Mesenchymal stem cell (in vitro differentiated cells and primary cell): ENCODE data around the gene ASCL3.
"Not testable (repeated sequence)": the region's sequence is repeated elsewhere in the genome, so short reads cannot be mapped to it uniquely, and the experiment has no call there.

Source experiments
- DNase-seq: peaks from one replicate; pipeline ENCODE4 v3.0.0-alpha.2; 2013
- H2AFZ ChIP-seq: one replicate; pipeline ENCODE4 v1.6.1; 2013; ENCODE audit warnings: low read depth, mild to moderate bottlenecking, control low read depth, inconsistent platforms, low read length, moderate library complexity
- H2AK5ac ChIP-seq: 2 replicates; pipeline ENCODE4 v1.6.1; 2013; ENCODE audit warnings: low read length, moderate library complexity, mild to moderate bottlenecking, inconsistent platforms; ENCODE audit not compliant: severe bottlenecking
- H2BK120ac ChIP-seq: one replicate; pipeline ENCODE4 v1.6.1; 2013; ENCODE audit warnings: low read depth, mild to moderate bottlenecking, inconsistent platforms, low read length, moderate library complexity
- H2BK12ac ChIP-seq, 2 experiments: one replicate each; pipeline ENCODE4 v1.6.1; 2013; ENCODE audit warnings: inconsistent platforms in 2 of 2, low read length in 2 of 2, mild to moderate bottlenecking in 2 of 2, moderate library complexity in 2 of 2, control low read depth in 1 of 2
- H2BK15ac ChIP-seq: one replicate; pipeline ENCODE4 v1.6.1; 2013; ENCODE audit warnings: mild to moderate bottlenecking, low read depth, inconsistent platforms; ENCODE audit not compliant: poor library complexity, severe bottlenecking
- H2BK5ac ChIP-seq: 2 replicates; pipeline ENCODE4 v1.6.1; 2013; ENCODE audit warnings: low read depth, mild to moderate bottlenecking, low read length, control low read depth, inconsistent platforms; ENCODE audit not compliant: poor library complexity, severe bottlenecking
- H3K14ac ChIP-seq, 2 experiments: one replicate each; pipeline ENCODE4 v1.6.1; 2013; ENCODE audit warnings: inconsistent platforms in 2 of 2, low read length in 2 of 2, control low read depth in 1 of 2, mild to moderate bottlenecking in 1 of 2, moderate library complexity in 1 of 2
- H3K18ac ChIP-seq, 2 experiments: one replicate each; pipeline ENCODE4 v1.6.1; 2013; ENCODE audit warnings: inconsistent platforms in 2 of 2, low read length in 2 of 2, control low read depth in 1 of 2, low read depth in 1 of 2, mild to moderate bottlenecking in 1 of 2
- H3K23ac ChIP-seq, 2 experiments: one replicate each; pipeline ENCODE4 v1.6.1; 2013; ENCODE audit warnings: inconsistent platforms in 2 of 2, low read length in 2 of 2, mild to moderate bottlenecking in 2 of 2, moderate library complexity in 2 of 2, control low read depth in 1 of 2
- H3K27ac ChIP-seq: 2 replicates; pipeline ENCODE4 v1.5.1; 2013; ENCODE audit warnings: mild to moderate bottlenecking, moderate library complexity, low read length, control low read depth, inconsistent platforms; ENCODE audit not compliant: poor library complexity, severe bottlenecking
- H3K27me3 ChIP-seq, 2 experiments: 2 replicates each; pipeline versions ENCODE4 v1.6.1 to v1.7.0; 2013; ENCODE audit warnings: low read length in 2 of 2, mild to moderate bottlenecking in 2 of 2, moderate library complexity in 2 of 2, control low read depth in 1 of 2, inconsistent platforms in 1 of 2; ENCODE audit not compliant: control insufficient read depth in 1 of 2, insufficient read depth in 1 of 2
- H3K36me3 ChIP-seq, 2 experiments: 2 replicates each; pipeline versions ENCODE4 v1.6.1 to v1.7.0; 2013; ENCODE audit warnings: low read length in 2 of 2, control low read depth in 1 of 2, inconsistent platforms in 1 of 2, low read depth in 1 of 2, mild to moderate bottlenecking in 1 of 2; ENCODE audit not compliant: insufficient read depth in 2 of 2, control insufficient read depth in 1 of 2
- H3K4ac ChIP-seq, 2 experiments: one replicate each; pipeline ENCODE4 v1.6.1; 2013; ENCODE audit warnings: inconsistent platforms in 2 of 2, low read length in 2 of 2, mild to moderate bottlenecking in 2 of 2, moderate library complexity in 2 of 2, control low read depth in 1 of 2, low read depth in 1 of 2
- H3K4me1 ChIP-seq: 2 replicates; pipeline ENCODE4 v1.6.1; 2013; ENCODE audit warnings: low read depth, low read length, control low read depth; ENCODE audit not compliant: control insufficient read depth, insufficient read depth
- H3K4me2 ChIP-seq: 2 replicates; pipeline ENCODE4 v1.6.1; 2013; ENCODE audit warnings: low read length, mild to moderate bottlenecking, inconsistent platforms; ENCODE audit not compliant: poor library complexity, severe bottlenecking
- H3K4me3 ChIP-seq, 2 experiments: 2 replicates each; pipeline versions ENCODE4 v1.5.1 to v1.7.0; 2013; ENCODE audit warnings: low read length in 2 of 2, mild to moderate bottlenecking in 2 of 2, control low read depth in 1 of 2, low read depth in 1 of 2; ENCODE audit not compliant: insufficient read depth in 1 of 2
- H3K79me1 ChIP-seq: replicated peaks from 2 replicates; pipeline ENCODE4 v1.6.1; 2013; ENCODE audit warnings: mild to moderate bottlenecking, control low read depth, low read length, inconsistent platforms; ENCODE audit not compliant: poor library complexity, severe bottlenecking
- H3K9ac ChIP-seq: 2 replicates; pipeline ENCODE4 v1.7.0; 2013; ENCODE audit warnings: mild to moderate bottlenecking, low read length, moderate library complexity
- H3K9me3 ChIP-seq: 2 replicates; pipeline ENCODE4 v1.7.0; 2013; ENCODE audit warnings: mild to moderate bottlenecking, low read length; ENCODE audit not compliant: control insufficient read depth
- H4K8ac ChIP-seq: one replicate; pipeline ENCODE4 v1.6.1; 2013; ENCODE audit warnings: inconsistent platforms, mild to moderate bottlenecking, low read length, moderate library complexity
- H4K91ac ChIP-seq: one replicate; pipeline ENCODE4 v1.6.1; 2013; ENCODE audit warnings: mild to moderate bottlenecking, low read length, inconsistent platforms
- WGBS: methylation state at CpG from one replicate; pipeline ENCODE4 v1.1.7; 2013; ENCODE audit warnings: mixed read lengths; 5-methylcytosine and 5-hydroxymethylcytosine counted together

Gene ASCL3

GRCh38 chr11:8979365-8979764, 36.5 kb upstream of the ASCL3 start:
- H2BK15ac ChIP-seq, DNase-seq, H2BK120ac ChIP-seq, H3K27ac ChIP-seq, H3K79me1 ChIP-seq, H3K9me3 ChIP-seq, H2BK12ac ChIP-seq, H2BK5ac ChIP-seq, H4K91ac ChIP-seq, H3K23ac ChIP-seq, H3K18ac ChIP-seq, H3K27me3 ChIP-seq, H2AK5ac ChIP-seq, H3K4me3 ChIP-seq, H3K4ac ChIP-seq, H2AFZ ChIP-seq, H3K4me2 ChIP-seq, H3K14ac ChIP-seq, H3K9ac ChIP-seq, H4K8ac ChIP-seq, H3K4me1 ChIP-seq: not testable (repeated sequence)
- peaks cover 0 to 22% of the 10 kb centered on the region in 2 experiments for H3K36me3 ChIP-seq
- WGBS: no CpG with 5 or more reads among the region's 7 CpGs

- H3K9ac ChIP-seq: no peak overlapping the region
- DNase-seq: no peak
- no peak overlapping the region for H3K4ac ChIP-seq
- no peak overlapping the region for H2AK5ac ChIP-seq
- H3K4me1 ChIP-seq: no peaks in the 10 kb centered on the region
- H4K8ac ChIP-seq: no peak overlapping the region
- no peaks in the 10 kb centered on the region for H3K27me3 ChIP-seq
- no peaks in the 10 kb centered on the region for H3K9me3 ChIP-seq
- WGBS: 97% methylated on average over 3 of the region's 3 CpGs
- H3K27ac ChIP-seq: no peak overlapping the region
- H3K36me3 ChIP-seq: no peaks in the 10 kb centered on the region
- H2BK15ac ChIP-seq: no peak overlapping the region
- H3K79me1 ChIP-seq: no peaks in the 10 kb centered on the region
- no peak overlapping the region for H2BK5ac ChIP-seq
- no peak overlapping the region for H4K91ac ChIP-seq
- no peak overlapping the region for H3K14ac ChIP-seq
- no peak overlapping the region for H2AFZ ChIP-seq
- H3K18ac ChIP-seq: no peak overlapping the region
- no peak overlapping the region for H3K4me2 ChIP-seq
- no peak overlapping the region for H2BK12ac ChIP-seq
- no peak overlapping the region for H3K23ac ChIP-seq
- no peak overlapping the region for H2BK120ac ChIP-seq
- H3K4me3 ChIP-seq: no peak overlapping the region
Measured at GRCh38 chr11:8973121-8973520, 30.3 kb upstream of the ASCL3 start.

GRCh38 chr11:8971924-8972316, 29.1 kb upstream of the ASCL3 start:
- H3K4ac ChIP-seq: no peak overlapping the region
- H3K23ac ChIP-seq: no peak overlapping the region
- no peak overlapping the region for H3K9ac ChIP-seq
- H4K8ac ChIP-seq: no peak overlapping the region
- no peaks in the 10 kb centered on the region for H3K9me3 ChIP-seq
- H3K79me1 ChIP-seq: peaks cover 2% of the 10 kb centered on the region
- no peak overlapping the region for H2AK5ac ChIP-seq
- no peak overlapping the region for H2BK5ac ChIP-seq
- H2BK120ac ChIP-seq: no peak overlapping the region
- H4K91ac ChIP-seq: no peak overlapping the region
- no peak overlapping the region for H3K4me3 ChIP-seq
- H2BK15ac ChIP-seq: no peak overlapping the region
- H3K18ac ChIP-seq: no peak overlapping the region
- 69% methylated on average over 1 of the region's 1 CpG for WGBS
- no peak for DNase-seq
- H2AFZ ChIP-seq: no peak overlapping the region
- peaks cover 0 to 2% of the 10 kb centered on the region in 2 experiments for H3K36me3 ChIP-seq
- no peak overlapping the region for H3K27ac ChIP-seq
- no peaks in the 10 kb centered on the region for H3K27me3 ChIP-seq
- no peak overlapping the region for H2BK12ac ChIP-seq
- H3K4me1 ChIP-seq: no peaks in the 10 kb centered on the region
- H3K4me2 ChIP-seq: no peak overlapping the region
- no peak overlapping the region for H3K14ac ChIP-seq

GRCh38 chr11:8971196-8971923, 28.5 kb upstream of the ASCL3 start:
- Histone ChIP-seq H3K36me3 (peaks cover 0 to 2% of the 10 kb centered on the region in 2 experiments), H3K4me1 (no peaks in the 10 kb centered on the region), H3K27me3 (no peaks in the 10 kb centered on the region), H4K91ac (no peak overlapping the region), H3K27ac (no peak overlapping the region), H3K4ac (no peak overlapping the region), H2AK5ac (no peak overlapping the region), H3K79me1 (peaks cover 2% of the 10 kb centered on the region), H3K4me2 (no peak overlapping the region), H3K4me3 (no peak overlapping the region), H2BK15ac (no peak overlapping the region), H4K8ac (no peak overlapping the region), H3K23ac (no peak overlapping the region), H2BK12ac (no peak overlapping the region), H3K9me3 (no peaks in the 10 kb centered on the region), H3K14ac (no peak overlapping the region), H2AFZ (no peak overlapping the region), H2BK5ac (no peak overlapping the region), H2BK120ac (no peak overlapping the region), H3K18ac (no peak overlapping the region), H3K9ac (no peak overlapping the region)
- 89% methylated on average over 1 of the region's 2 CpGs for WGBS
- DNase-seq: no peak
